ENCODE measurements around the gene LAMA4.

The LAMA4 gene

GRCh38 chr6:112241820-112242429, 12.4 kb downstream of the LAMA4 start:
- TF ChIP-seq ZNF274 (IDR thresholded peaks at IDR 0.05; ENCODE audit: low read depth, low read length), result no peak
- no peak overlapping the region for H3K4me3 ChIP-seq (ENCODE audit: low read length)

GRCh38 chr6:112237595-112237994, 16.8 kb downstream of the LAMA4 start:
- TF ChIP-seq ZNF274 (IDR thresholded peaks at IDR 0.05; ENCODE audit: low read depth, low read length), result no peak

DNA sequence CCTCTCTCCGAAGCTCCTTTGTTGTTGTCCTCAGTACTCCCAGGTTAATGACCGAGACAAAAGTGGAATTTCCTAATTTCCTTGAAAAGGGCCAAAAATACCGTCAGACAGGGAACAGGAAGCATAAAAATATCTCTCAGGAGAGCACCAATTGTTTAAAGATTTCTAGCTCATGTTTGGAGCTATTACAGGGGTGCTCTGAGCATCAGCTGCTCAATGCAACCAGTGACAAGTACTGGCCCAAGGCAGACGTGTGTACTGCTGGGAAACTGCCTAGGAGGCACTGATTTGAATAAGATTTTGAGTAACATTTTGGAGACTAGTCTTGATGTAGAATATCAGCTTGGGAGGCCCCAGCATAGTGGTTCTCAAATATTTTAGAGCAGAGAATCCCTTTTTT, 17.3 kb downstream of the LAMA4 start:
- no peak overlapping the region for H3K4me3 ChIP-seq (ENCODE audit: low read length)
- no peak for TF ChIP-seq ZNF274 (IDR thresholded peaks at IDR 0.05; ENCODE audit: low read depth, low read length)

More at GRCh38 chr6:112237595-112237994, 16.8 kb downstream of the LAMA4 start:
- H3K4me3 ChIP-seq (ENCODE audit: low read length), result no peak overlapping the region

DNA sequence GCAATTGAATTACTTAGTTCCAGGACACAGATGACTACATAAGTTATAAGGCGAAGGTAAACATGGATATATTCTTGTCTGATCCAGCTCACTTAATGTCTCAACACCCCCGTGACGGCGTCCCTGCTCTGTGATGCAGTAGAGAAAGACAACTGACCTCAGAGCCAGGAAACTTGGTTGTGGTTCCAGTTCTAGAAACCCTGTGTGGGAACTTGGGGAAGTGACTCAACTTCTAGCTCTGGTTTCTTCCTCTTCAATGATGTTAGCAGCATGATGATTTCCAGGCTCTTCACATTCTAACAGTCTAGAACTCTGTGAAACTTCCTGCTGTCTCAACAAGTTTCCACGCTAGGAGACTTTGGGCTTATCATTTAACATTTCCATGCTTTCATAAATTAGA, 18.4 kb downstream of the LAMA4 start:
- no peak for TF ChIP-seq ZNF274 (IDR thresholded peaks at IDR 0.05; ENCODE audit: low read depth, low read length)
- no peak overlapping the region for H3K4me3 ChIP-seq (ENCODE audit: low read length)

DNA sequence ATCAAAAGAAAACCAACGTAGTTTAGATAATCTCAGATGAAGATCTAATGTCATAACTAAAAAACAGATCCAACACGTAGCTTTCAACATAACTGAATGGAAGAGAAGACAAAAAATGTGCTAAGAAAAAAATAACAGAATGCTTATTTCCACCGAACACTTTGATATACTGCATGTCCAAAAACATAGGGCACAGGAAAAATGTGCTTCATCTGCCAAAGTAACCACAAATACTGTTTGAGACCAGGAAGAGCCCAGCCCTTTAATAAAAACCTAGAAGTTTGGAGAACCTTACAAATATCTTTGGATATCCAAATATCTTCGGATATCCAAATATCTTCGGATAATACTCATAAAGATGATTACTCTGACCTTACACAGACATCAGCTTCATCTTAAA, 19.8 kb downstream of the LAMA4 start:
- no peak for TF ChIP-seq ZNF274 (IDR thresholded peaks at IDR 0.05; ENCODE audit: low read depth, low read length)

GRCh38 chr6:112233847-112234246, 20.5 kb downstream of the LAMA4 start:
- H3K4me3 ChIP-seq (ENCODE audit: low read length), result no peak overlapping the region
- TF ChIP-seq ZNF274 (IDR thresholded peaks at IDR 0.05; ENCODE audit: low read depth, low read length), result no peak

More for the DNA sequence above, 19.8 kb downstream of the LAMA4 start:
- H3K4me3 ChIP-seq (ENCODE audit: low read length), result no peak overlapping the region

DNA sequence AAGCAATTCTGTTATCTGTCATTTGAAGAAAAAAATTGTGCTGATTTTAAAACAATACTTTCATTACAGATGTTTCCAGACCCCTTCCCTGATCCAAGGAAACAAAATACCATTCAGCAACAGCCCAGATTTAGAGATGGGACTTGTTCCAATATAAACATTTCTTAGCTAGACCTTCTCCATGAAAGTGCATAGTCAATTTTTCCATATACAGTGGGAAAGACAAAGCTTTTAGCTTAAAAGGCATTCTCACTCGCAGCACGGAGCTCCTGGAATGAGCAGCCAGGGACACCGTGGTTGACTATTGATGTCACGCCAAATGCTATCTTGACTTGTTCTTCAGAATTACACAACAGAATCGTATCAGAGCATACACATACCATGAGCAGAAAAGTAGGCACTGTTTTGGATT, 21.5 kb downstream of the LAMA4 start:
- TF ChIP-seq ZNF274 (IDR thresholded peaks at IDR 0.05; ENCODE audit: low read depth, low read length), result no peak
- no peak overlapping the region for H3K4me3 ChIP-seq (ENCODE audit: low read length)

- no peak for TF ChIP-seq ZNF274 (IDR thresholded peaks at IDR 0.05; ENCODE audit: low read depth, low read length)
- no peak overlapping the region for H3K4me3 ChIP-seq (ENCODE audit: low read length)
These were observed 22.7 kb downstream of the LAMA4 start for GRCh38 chr6:112231594-112232060.

- H3K4me3 ChIP-seq (ENCODE audit: low read length), result no peak overlapping the region
- TF ChIP-seq ZNF274 (IDR thresholded peaks at IDR 0.05; ENCODE audit: low read depth, low read length), result no peak
These were observed 23.2 kb downstream of the LAMA4 start for GRCh38 chr6:112231164-112231563.

DNA sequence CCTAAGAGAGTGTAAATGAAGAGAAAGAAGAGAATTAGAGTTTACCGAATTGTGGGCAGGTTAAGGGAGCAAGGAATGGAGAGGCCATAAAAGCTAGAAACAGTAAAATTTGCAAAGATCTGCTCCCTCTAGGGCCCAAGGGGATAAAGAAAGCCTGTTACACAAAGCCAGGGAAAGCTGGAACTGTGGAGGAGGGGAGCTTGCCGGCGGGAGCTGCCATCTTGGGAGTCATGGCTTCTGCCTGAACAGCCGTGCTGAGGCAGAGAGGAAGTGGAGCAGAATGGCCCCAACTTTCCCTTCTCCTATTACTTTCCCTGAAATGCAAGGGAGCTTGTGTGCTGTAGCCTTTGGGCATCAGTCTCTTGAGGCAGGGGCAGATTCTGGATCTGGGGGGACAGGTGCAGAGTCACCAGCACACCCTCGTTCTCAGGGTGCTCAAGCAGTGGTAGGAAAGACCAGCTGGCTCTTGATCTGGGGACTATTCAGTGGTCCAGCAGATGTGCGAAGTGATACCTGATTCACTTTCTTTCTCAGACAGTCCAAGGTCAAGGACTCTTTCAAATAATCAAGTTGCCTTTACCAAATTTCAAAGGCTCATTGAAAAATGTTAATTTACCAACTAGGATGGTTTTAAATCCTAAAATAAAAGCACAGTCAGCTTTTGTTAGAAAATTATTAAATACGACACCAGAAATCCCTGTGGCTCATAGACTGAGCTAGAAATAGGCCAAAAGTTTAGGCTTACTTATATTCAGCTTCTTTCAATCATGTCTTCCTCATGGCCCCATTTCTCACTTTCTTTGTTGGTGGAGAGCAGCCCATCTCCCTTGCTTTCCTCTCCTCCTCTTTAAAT, 25.7 kb downstream of the LAMA4 start:
- no peak overlapping the region for H3K4me3 ChIP-seq (ENCODE audit: low read length)
- no peak for TF ChIP-seq ZNF274 (IDR thresholded peaks at IDR 0.05; ENCODE audit: low read depth, low read length)

- H3K4me3 ChIP-seq (ENCODE audit: low read length), result no peak overlapping the region
- no peak for TF ChIP-seq ZNF274 (IDR thresholded peaks at IDR 0.05; ENCODE audit: low read depth, low read length)
These were observed 26.4 kb downstream of the LAMA4 start for GRCh38 chr6:112227992-112228391.

DNA sequence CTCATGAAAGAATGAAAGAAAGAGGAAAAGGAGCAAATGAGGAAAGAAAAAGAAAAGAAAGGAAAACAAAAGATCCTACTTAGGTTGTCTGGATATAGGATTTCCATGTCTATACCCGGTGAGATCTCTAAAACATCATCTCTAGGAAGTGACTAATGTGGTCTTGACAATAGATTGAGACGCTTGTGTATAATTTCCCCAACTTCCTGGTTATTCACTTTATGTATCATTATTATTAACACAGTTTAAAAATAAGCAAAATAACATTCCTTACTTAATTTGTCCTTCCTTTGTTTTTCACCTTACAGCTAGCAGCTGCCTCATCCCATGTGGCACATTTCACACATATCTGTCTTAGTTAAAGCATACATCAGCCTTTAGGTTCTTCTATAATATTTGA, 27.0 kb downstream of the LAMA4 start:
- TF ChIP-seq ZNF274 (IDR thresholded peaks at IDR 0.05; ENCODE audit: low read depth, low read length), result no peak
- H3K4me3 ChIP-seq (ENCODE audit: low read length), result no peak overlapping the region

DNA sequence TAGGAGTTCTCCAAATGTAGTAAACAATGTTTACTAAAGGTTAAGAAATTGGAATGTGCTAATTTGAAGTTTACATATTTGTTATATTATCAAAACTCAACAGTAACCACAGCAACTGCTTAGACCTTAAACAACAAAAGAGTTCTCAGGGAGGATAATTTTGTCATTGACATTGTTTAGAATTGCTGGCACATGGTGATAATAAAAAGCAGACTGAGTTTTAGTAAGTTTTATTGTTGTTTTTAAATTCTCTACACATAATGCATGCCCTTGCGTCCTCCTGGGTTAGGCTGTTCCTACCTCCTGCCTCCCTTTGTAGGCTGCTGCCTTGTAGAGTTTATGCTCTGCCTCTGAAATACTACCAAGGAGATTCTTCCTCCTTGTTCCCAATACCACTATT, 28.7 kb downstream of the LAMA4 start:
- no peak overlapping the region for H3K4me3 ChIP-seq (ENCODE audit: low read length)
- TF ChIP-seq ZNF274 (IDR thresholded peaks at IDR 0.05; ENCODE audit: low read depth, low read length), result no peak

- no peak for TF ChIP-seq ZNF274 (IDR thresholded peaks at IDR 0.05; ENCODE audit: low read depth, low read length)
- no peak overlapping the region for H3K4me3 ChIP-seq (ENCODE audit: low read length)
These were observed 30.3 kb downstream of the LAMA4 start for GRCh38 chr6:112224088-112224487.

Measured in GM08714 (cell line).